ENCODE measurements around the gene HCFC2. TPM values are rescaled to one million over a fixed set of nuclear protein-coding genes. Genes with fewer than 3 reads are reported as not detected.
A peak's percentile ranks its signal among the peaks of the same experiment; 100 is the strongest.
"Not testable (repeated sequence)": the region's sequence is repeated elsewhere in the genome, so short reads cannot be mapped to it uniquely, and the experiment has no call there.

HCFC2 gene
- total RNA-seq (10 to 100 TPM; 11.2 to 15.1 TPM), total RNA-seq (13.9 to 60.1 (median 31.5) reads per million in 172 experiments)
- 10.8 TPM for polyA plus RNA-seq (2013, experiment 1 of 2)
- 13.8 TPM for polyA plus RNA-seq (2013, experiment 2 of 2)

DNA sequence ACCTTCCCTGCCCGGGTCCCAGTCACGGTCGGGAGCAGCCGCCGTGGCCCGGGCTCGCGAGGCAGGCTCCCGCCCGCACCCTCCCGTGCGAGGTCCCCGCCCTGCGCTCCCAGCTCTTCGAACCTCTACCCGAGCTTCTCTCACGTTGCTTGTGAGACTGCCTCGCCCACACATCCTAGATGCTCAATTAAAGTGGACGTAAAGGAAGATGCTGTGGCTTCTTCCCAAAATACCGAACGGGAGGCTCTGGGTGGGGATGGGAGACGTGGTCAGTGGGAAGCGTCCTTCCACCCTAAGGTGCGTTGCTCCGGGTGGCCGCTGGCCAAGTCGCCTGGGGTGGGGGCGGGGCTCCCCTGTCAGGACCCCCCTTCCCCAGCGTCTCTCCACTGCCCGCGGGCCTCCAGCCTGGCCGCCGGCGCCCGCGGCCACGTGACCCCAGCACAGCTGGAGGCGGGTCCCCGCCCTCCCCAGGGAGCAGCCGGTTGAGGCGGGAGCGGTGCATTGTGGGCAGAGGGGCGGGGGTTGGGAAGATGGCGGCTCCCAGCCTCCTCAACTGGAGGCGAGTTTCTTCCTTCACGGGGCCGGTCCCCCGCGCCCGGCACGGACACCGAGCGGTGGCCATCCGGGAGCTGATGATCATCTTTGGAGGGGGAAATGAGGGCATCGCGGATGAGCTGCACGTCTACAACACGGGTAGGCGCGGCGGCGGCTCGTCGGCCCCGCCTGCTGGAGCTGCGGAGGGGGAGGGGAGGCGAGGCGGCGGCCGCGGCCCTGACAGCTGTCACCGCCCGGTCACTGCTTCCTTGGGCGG lies at the start of gene HCFC2:
HCFC2 (plus strand) TSS at position 501 of the 811 bp plus-strand sequence; CDS start at position 531, 30 bp downstream.
- intact Hi-C loops (cut with DNase I, micrococcal nuclease), result loop anchor here (1.0 to 10.0 kb wide), 8 partner anchors 73 to 1041 kb away; partner anchors contain the start of genes HSP90B1 (in 2 of the 2), TDG (in 2 of the 2), EID3 (in 1 of the 2) and NT5DC3 (in 1 of the 2)
- CTCF ChIA-PET, result interaction anchor here (0.7 to 1.4 kb wide), 4 partner anchors 37 to 100 kb away, joined by 3 to 5 read pairs (median 3); no protein-coding TSS in a partner anchor
- Histone ChIP-seq H3K4me1 (ENCODE audit: insufficient read depth, low read length) (peaks cover 17% of the 10 kb centered on the region), H3K27ac (ENCODE audit: low read depth in 1 of 2, low read length in 2 of 2) (peak within 1 kb of the TSS; percentile 42 to 59), H3K36me3 (ENCODE audit: insufficient read depth, low read length) (peaks cover 10% of the 10 kb centered on the region), H3K9me3 (ENCODE audit: control insufficient read depth in 1 of 2, insufficient read depth in 1 of 2, low read length in 2 of 2) (no peaks in the 10 kb centered on the region), H3K27me3 (ENCODE audit: control insufficient read depth in 1 of 2, insufficient read depth in 2 of 2, low read length in 2 of 2) (peaks cover 0 to 2% of the 10 kb centered on the region in 2 experiments), H3K4me3 (ENCODE audit: low read length) (peak within 1 kb of the TSS; percentile 85)
- ATAC-seq (ENCODE audit: poor library complexity), result peak; percentile 92
- Mint-ChIP-seq H3K27me3 (peaks cover 10% of the 10 kb centered on the region), H3K4me3 (peak within 1 kb of the TSS; percentile 95), H3K27ac (peak within 1 kb of the TSS; percentile 82), H3K36me3 (ENCODE audit: low read depth) (peaks cover 30% of the 10 kb centered on the region), H3K9me3 (no peaks in the 10 kb centered on the region), H3K4me1 (ENCODE audit: low read depth) (peaks cover 33% of the 10 kb centered on the region)
- TF ChIP-seq, protein P1, sequence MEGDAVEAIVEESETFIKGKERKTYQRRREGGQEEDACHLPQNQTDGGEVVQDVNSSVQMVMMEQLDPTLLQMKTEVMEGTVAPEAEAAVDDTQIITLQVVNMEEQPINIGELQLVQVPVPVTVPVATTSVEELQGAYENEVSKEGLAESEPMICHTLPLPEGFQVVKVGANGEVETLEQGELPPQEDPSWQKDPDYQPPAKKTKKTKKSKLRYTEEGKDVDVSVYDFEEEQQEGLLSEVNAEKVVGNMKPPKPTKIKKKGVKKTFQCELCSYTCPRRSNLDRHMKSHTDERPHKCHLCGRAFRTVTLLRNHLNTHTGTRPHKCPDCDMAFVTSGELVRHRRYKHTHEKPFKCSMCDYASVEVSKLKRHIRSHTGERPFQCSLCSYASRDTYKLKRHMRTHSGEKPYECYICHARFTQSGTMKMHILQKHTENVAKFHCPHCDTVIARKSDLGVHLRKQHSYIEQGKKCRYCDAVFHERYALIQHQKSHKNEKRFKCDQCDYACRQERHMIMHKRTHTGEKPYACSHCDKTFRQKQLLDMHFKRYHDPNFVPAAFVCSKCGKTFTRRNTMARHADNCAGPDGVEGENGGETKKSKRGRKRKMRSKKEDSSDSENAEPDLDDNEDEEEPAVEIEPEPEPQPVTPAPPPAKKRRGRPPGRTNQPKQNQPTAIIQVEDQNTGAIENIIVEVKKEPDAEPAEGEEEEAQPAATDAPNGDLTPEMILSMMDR (IDR thresholded peaks at IDR 0.05), result no peak
- POLR2A ChIA-PET, result interaction anchor here (0.5 to 3.7 kb wide), 10 partner anchors 45 to 224 kb away, joined by 3 to 33 read pairs (median 6); partner anchors contain the start of genes HSP90B1, NFYB, NT5DC3 and TDG
- DNase-seq, result peak; percentile 74 to 93 (median 85)

DNA sequence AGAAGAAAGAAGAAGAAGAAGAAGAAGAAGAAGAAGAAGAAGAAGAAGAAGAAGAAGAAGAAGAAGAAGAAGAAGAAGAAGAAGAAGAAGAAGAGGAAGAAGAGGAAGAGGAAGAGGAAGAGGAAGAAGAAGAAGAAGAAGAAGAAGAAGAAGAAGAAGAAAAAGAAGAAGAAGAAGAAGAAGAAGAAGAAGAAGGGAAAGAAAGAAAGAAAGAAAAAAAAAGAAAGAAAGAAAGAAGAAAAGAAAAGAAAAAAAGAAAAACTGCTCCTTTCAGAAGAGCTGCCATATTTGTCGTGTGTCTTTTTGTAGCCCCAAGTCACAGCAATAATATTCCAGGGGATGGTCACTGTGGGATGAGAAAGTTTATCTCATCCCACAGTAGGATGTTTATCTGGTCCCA lies 42.5 kb upstream of the HCFC2 start:
- CTCF ChIA-PET; H3K36me3 Mint-ChIP-seq (ENCODE audit: low read depth): not testable (repeated sequence)

DNA sequence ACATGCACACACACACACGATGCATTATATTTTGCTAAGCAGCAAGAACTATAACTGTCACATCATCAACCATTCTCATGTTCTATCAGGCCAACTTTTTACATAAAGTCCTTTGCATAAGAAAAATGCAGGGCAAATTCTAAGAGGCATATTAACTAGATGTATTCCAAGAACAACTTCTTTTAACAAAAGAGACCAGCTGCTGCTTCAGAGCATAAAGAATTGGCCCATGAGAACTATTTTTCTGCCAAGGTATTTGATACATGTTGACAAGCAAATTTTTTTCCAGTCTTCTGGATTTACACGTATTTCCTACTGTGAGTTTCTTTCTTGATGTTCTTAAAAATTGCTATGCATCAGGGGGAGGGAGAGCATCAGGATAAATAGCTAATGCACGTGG lies 41.5 kb upstream of the HCFC2 start:
- H3K27ac ChIP-seq (ENCODE audit: low read depth in 1 of 2, low read length in 2 of 2), result no peak overlapping the region
- no peak for ATAC-seq (ENCODE audit: poor library complexity)
- intact Hi-C loops (cut with DNase I, micrococcal nuclease), result no loop called here
- H3K36me3 Mint-ChIP-seq (ENCODE audit: low read depth), result no peaks in the 10 kb centered on the region
- no peak for DNase-seq
- no peaks in the 10 kb centered on the region for H3K9me3 Mint-ChIP-seq
- peaks cover 0 to 5% of the 10 kb centered on the region in 2 experiments for H3K27me3 ChIP-seq (ENCODE audit: control insufficient read depth in 1 of 2, insufficient read depth in 2 of 2, low read length in 2 of 2)
- no peak overlapping the region for H3K4me3 Mint-ChIP-seq
- TF ChIP-seq, protein P1 (IDR thresholded peaks at IDR 0.05), result no peak
- no peaks in the 10 kb centered on the region for H3K4me1 Mint-ChIP-seq (ENCODE audit: low read depth)
- POLR2A ChIA-PET, result no interaction called here
- CTCF ChIA-PET, result no interaction called here
- H3K9me3 ChIP-seq (ENCODE audit: control insufficient read depth in 1 of 2, insufficient read depth in 1 of 2, low read length in 2 of 2), result peaks cover 7 to 9% of the 10 kb centered on the region in 2 experiments
- H3K4me1 ChIP-seq (ENCODE audit: insufficient read depth, low read length), result no peaks in the 10 kb centered on the region
- no peak overlapping the region for H3K4me3 ChIP-seq (ENCODE audit: low read length)
- H3K36me3 ChIP-seq (ENCODE audit: insufficient read depth, low read length), result no peaks in the 10 kb centered on the region
- H3K27me3 Mint-ChIP-seq, result peaks cover 32% of the 10 kb centered on the region
- H3K27ac Mint-ChIP-seq, result no peak overlapping the region

More for the DNA sequence above, 42.5 kb upstream of the HCFC2 start:
- H3K4me1 Mint-ChIP-seq (ENCODE audit: low read depth); H3K4me1 ChIP-seq (ENCODE audit: insufficient read depth, low read length); H3K27ac ChIP-seq (ENCODE audit: low read depth in 1 of 2, low read length in 2 of 2); DNase-seq; H3K36me3 ChIP-seq (ENCODE audit: insufficient read depth, low read length); H3K9me3 Mint-ChIP-seq; H3K27ac Mint-ChIP-seq; ATAC-seq (ENCODE audit: poor library complexity); H3K4me3 Mint-ChIP-seq; H3K27me3 ChIP-seq (ENCODE audit: control insufficient read depth in 1 of 2, insufficient read depth in 2 of 2, low read length in 2 of 2); intact Hi-C loops (cut with DNase I, micrococcal nuclease); H3K9me3 ChIP-seq (ENCODE audit: control insufficient read depth in 1 of 2, insufficient read depth in 1 of 2, low read length in 2 of 2); H3K4me3 ChIP-seq (ENCODE audit: low read length); POLR2A ChIA-PET: not testable (repeated sequence)
- H3K27me3 Mint-ChIP-seq, result peaks cover 23% of the 10 kb centered on the region

Data from CD4-positive, alpha-beta T cell (primary cell).